ENCODE measurements around the gene BCORL1. TPM values are rescaled to one million over a fixed set of nuclear protein-coding genes. Genes with fewer than 3 reads are reported as not detected.

Gene BCORL1
- total and polyA plus RNA-seq, 2 of the 8 experiments (the other 6 are each of a cell fraction or from before 2014, with no cell fraction given): 1.4 to 6.2 TPM

DNA sequence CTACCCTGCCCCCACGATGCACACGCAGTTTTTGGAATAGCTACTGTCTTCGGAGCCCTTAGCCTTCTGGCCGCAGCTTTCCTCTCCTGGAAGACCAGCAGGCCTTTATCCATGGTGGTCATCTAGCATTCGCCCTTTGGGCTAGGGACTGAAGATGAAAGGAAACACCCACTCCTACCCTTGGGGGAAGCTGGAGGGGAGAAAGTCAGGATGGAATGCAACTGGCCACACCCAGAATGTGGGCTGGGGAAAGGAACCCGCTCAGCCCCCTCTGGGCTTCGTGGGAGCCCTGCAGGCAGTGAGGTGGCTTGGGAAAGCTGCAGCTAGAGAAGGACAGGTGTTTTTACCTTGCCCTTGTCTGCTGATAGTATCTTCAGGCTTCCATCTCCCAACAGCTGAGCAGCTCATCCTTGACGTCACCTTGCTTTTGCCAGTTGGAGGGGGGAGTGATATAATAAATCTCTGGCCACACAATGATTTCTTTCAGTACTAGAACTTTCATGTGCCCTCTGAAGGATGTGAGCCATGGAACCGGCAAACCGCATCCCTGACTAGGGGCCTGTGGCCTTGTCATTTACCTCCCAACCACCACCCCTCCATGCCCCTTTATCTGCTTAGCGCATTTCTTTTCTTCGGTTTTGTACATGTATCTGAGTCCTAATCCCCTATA lies 68.9 kb downstream of the BCORL1 start (continued):
- TF ChIP-seq, protein P1, sequence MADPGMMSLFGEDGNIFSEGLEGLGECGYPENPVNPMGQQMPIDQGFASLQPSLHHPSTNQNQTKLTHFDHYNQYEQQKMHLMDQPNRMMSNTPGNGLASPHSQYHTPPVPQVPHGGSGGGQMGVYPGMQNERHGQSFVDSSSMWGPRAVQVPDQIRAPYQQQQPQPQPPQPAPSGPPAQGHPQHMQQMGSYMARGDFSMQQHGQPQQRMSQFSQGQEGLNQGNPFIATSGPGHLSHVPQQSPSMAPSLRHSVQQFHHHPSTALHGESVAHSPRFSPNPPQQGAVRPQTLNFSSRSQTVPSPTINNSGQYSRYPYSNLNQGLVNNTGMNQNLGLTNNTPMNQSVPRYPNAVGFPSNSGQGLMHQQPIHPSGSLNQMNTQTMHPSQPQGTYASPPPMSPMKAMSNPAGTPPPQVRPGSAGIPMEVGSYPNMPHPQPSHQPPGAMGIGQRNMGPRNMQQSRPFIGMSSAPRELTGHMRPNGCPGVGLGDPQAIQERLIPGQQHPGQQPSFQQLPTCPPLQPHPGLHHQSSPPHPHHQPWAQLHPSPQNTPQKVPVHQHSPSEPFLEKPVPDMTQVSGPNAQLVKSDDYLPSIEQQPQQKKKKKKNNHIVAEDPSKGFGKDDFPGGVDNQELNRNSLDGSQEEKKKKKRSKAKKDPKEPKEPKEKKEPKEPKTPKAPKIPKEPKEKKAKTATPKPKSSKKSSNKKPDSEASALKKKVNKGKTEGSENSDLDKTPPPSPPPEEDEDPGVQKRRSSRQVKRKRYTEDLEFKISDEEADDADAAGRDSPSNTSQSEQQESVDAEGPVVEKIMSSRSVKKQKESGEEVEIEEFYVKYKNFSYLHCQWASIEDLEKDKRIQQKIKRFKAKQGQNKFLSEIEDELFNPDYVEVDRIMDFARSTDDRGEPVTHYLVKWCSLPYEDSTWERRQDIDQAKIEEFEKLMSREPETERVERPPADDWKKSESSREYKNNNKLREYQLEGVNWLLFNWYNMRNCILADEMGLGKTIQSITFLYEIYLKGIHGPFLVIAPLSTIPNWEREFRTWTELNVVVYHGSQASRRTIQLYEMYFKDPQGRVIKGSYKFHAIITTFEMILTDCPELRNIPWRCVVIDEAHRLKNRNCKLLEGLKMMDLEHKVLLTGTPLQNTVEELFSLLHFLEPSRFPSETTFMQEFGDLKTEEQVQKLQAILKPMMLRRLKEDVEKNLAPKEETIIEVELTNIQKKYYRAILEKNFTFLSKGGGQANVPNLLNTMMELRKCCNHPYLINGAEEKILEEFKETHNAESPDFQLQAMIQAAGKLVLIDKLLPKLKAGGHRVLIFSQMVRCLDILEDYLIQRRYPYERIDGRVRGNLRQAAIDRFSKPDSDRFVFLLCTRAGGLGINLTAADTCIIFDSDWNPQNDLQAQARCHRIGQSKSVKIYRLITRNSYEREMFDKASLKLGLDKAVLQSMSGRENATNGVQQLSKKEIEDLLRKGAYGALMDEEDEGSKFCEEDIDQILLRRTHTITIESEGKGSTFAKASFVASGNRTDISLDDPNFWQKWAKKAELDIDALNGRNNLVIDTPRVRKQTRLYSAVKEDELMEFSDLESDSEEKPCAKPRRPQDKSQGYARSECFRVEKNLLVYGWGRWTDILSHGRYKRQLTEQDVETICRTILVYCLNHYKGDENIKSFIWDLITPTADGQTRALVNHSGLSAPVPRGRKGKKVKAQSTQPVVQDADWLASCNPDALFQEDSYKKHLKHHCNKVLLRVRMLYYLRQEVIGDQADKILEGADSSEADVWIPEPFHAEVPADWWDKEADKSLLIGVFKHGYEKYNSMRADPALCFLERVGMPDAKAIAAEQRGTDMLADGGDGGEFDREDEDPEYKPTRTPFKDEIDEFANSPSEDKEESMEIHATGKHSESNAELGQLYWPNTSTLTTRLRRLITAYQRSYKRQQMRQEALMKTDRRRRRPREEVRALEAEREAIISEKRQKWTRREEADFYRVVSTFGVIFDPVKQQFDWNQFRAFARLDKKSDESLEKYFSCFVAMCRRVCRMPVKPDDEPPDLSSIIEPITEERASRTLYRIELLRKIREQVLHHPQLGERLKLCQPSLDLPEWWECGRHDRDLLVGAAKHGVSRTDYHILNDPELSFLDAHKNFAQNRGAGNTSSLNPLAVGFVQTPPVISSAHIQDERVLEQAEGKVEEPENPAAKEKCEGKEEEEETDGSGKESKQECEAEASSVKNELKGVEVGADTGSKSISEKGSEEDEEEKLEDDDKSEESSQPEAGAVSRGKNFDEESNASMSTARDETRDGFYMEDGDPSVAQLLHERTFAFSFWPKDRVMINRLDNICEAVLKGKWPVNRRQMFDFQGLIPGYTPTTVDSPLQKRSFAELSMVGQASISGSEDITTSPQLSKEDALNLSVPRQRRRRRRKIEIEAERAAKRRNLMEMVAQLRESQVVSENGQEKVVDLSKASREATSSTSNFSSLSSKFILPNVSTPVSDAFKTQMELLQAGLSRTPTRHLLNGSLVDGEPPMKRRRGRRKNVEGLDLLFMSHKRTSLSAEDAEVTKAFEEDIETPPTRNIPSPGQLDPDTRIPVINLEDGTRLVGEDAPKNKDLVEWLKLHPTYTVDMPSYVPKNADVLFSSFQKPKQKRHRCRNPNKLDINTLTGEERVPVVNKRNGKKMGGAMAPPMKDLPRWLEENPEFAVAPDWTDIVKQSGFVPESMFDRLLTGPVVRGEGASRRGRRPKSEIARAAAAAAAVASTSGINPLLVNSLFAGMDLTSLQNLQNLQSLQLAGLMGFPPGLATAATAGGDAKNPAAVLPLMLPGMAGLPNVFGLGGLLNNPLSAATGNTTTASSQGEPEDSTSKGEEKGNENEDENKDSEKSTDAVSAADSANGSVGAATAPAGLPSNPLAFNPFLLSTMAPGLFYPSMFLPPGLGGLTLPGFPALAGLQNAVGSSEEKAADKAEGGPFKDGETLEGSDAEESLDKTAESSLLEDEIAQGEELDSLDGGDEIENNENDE (IDR thresholded peaks at IDR 0.05; ENCODE audit: insufficient replicate concordance, low read length): no peak
- no peak for TF ChIP-seq BRCA1 (IDR thresholded peaks at IDR 0.05; ENCODE audit: low read depth, low read length)
- no peak for TF ChIP-seq SIN3A (conservative IDR thresholded peaks at IDR 0.05 in 1 of 2, IDR thresholded peaks at IDR 0.05 in 1 of 2; ENCODE audit: low read depth in 1 of 2, low read length in 2 of 2)
- TF ChIP-seq TAF1 (IDR thresholded peaks at IDR 0.05; ENCODE audit: low read depth, low read length): no peak
- TF ChIP-seq, protein P2, sequence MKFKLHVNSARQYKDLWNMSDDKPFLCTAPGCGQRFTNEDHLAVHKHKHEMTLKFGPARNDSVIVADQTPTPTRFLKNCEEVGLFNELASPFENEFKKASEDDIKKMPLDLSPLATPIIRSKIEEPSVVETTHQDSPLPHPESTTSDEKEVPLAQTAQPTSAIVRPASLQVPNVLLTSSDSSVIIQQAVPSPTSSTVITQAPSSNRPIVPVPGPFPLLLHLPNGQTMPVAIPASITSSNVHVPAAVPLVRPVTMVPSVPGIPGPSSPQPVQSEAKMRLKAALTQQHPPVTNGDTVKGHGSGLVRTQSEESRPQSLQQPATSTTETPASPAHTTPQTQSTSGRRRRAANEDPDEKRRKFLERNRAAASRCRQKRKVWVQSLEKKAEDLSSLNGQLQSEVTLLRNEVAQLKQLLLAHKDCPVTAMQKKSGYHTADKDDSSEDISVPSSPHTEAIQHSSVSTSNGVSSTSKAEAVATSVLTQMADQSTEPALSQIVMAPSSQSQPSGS (IDR thresholded peaks at IDR 0.05; ENCODE audit: low read length): no peak
- TF ChIP-seq SP4 (IDR thresholded peaks at IDR 0.05; ENCODE audit: low read length): no peak
- no peak for TF ChIP-seq POLR2AphosphoS5 (IDR thresholded peaks at IDR 0.05; ENCODE audit: low read depth, low read length)
- no peak for TF ChIP-seq SUZ12 (IDR thresholded peaks at IDR 0.05; ENCODE audit: low read length)
- no peak for TF ChIP-seq SIX5 (IDR thresholded peaks at IDR 0.05; ENCODE audit: low read depth, low read length)
